ENCODE data around the gene ERVV-1. TPM values are rescaled to one million over a fixed set of nuclear protein-coding genes. Genes with fewer than 3 reads are reported as not detected.

The ERVV-1 gene
- polyA plus RNA-seq, 1 experiment: not detected

DNA sequence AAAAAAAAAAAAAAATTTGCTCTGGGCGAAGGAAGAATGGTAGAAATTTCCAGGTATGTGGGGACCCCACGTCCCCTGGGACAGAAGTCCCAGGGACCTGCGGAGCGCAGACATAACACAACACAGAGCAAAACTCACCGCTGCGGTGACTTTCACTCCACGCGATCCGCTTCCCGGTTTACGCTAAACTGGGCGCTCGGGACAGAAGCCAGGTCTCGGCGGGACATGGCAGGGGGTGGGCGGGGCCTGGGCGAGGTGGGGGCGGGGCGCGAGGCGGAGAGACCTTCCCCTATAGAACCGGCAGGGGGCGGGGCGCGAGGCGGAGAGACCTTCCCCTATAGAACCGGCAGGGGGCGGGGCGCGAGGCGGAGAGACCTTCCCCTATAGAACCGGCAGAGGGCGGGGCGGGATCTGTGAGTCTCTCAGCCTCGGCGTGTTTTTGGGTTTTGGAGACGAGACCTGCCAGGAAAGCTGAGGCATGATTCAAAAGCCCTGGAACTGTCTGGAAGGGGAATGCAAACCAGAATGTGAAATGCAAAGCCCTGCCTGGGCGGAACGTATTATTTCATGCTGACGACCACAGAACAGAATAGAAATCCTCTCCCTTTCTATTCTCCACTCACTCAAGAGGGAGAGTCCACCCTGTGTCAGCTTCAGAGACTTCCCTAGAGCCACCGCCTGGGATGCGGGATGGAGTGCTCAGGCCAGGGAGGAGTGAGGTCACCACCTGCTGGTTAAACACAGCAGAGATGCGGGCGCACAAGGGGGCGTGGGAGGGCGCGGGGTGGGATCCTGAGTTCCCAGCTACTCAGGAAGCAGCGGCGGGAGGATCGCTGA is 20.2 kb upstream of the ERVV-1 start:
- ChIA-PET POLR2A (no interaction called here), CTCF (interaction anchor here (0.6 to 1.2 kb wide), 5 partner anchors 10 to 79 kb away, joined by 3 to 5 read pairs (median 3); no protein-coding TSS in a partner anchor)
- Histone ChIP-seq H3K4me3 (ENCODE audit: low read depth, low read length) (peak overlapping the region; percentile 53), H3K27me3 (ENCODE audit: control insufficient read depth, insufficient read depth, low read length) (no peaks in the 10 kb centered on the region), H3K36me3 (ENCODE audit: control insufficient read depth, insufficient read depth, low read length) (no peaks in the 10 kb centered on the region)
- TF ChIP-seq, protein P1, sequence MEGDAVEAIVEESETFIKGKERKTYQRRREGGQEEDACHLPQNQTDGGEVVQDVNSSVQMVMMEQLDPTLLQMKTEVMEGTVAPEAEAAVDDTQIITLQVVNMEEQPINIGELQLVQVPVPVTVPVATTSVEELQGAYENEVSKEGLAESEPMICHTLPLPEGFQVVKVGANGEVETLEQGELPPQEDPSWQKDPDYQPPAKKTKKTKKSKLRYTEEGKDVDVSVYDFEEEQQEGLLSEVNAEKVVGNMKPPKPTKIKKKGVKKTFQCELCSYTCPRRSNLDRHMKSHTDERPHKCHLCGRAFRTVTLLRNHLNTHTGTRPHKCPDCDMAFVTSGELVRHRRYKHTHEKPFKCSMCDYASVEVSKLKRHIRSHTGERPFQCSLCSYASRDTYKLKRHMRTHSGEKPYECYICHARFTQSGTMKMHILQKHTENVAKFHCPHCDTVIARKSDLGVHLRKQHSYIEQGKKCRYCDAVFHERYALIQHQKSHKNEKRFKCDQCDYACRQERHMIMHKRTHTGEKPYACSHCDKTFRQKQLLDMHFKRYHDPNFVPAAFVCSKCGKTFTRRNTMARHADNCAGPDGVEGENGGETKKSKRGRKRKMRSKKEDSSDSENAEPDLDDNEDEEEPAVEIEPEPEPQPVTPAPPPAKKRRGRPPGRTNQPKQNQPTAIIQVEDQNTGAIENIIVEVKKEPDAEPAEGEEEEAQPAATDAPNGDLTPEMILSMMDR (IDR thresholded peaks at IDR 0.05; ENCODE audit: insufficient read depth, low read depth, low read length): no peak; the same call in none of the 2 replicates
- DNase-seq (ENCODE audit: low read depth): peak; percentile 6

DNA sequence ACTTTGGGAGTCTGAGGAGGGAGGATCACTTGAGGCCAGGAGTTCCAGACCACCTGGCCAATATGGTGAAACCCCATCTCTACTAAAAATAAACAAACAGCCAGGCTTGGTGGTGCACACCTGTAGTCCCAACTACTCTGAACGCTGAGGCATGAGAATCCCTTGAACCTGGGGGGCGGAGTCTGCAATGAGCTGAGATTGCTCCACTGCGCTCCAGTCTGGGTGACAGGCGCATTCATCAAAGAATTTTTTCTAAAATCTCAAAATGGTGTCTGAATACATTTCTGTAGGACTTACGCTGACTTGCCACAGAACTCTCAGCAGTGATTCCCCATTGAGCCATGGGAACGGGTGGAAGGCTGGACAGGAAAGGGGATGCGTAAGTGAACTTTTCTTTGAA is 18.0 kb upstream of the ERVV-1 start:
- ChIA-PET CTCF (no interaction called here), POLR2A (no interaction called here)
- Histone ChIP-seq H3K36me3 (ENCODE audit: control insufficient read depth, insufficient read depth, low read length) (no peaks in the 10 kb centered on the region), H3K27me3 (ENCODE audit: control insufficient read depth, insufficient read depth, low read length) (no peaks in the 10 kb centered on the region), H3K4me3 (ENCODE audit: low read depth, low read length) (no peak overlapping the region)
- TF ChIP-seq, protein P1 (IDR thresholded peaks at IDR 0.05; ENCODE audit: insufficient read depth, low read depth, low read length): no peak
- DNase-seq (ENCODE audit: low read depth): no peak

DNA sequence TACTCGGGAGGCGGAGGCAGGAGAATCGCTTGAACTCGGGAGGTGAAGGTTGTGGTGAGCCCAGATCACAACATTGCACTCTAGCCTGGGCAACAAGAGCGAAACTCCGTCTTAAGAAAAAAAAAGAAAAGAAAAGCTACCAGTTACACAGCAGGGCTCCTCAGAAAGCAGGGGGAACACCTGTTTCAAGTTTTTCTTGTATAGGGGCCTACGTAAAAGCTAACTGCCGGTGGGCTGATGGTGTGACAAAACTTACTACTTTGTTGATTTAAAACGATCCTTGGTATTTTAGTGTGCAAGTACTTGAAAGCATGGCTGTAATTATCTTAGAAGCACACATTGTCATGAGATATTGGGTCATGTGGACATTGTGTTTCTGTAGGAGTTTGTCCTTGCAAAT is 15.7 kb upstream of the ERVV-1 start:
- Histone ChIP-seq H3K4me3 (ENCODE audit: low read depth, low read length) (no peak overlapping the region), H3K27me3 (ENCODE audit: control insufficient read depth, insufficient read depth, low read length) (no peaks in the 10 kb centered on the region), H3K36me3 (ENCODE audit: control insufficient read depth, insufficient read depth, low read length) (no peaks in the 10 kb centered on the region)
- TF ChIP-seq, protein P1 (IDR thresholded peaks at IDR 0.05; ENCODE audit: insufficient read depth, low read depth, low read length): no peak
- CTCF ChIA-PET: interaction anchor here (0.6 kb wide), 1 partner anchor 428 kb away, joined by 3 read pairs; no protein-coding TSS in a partner anchor
- DNase-seq (ENCODE audit: low read depth): no peak
- POLR2A ChIA-PET: no interaction called here

DNA sequence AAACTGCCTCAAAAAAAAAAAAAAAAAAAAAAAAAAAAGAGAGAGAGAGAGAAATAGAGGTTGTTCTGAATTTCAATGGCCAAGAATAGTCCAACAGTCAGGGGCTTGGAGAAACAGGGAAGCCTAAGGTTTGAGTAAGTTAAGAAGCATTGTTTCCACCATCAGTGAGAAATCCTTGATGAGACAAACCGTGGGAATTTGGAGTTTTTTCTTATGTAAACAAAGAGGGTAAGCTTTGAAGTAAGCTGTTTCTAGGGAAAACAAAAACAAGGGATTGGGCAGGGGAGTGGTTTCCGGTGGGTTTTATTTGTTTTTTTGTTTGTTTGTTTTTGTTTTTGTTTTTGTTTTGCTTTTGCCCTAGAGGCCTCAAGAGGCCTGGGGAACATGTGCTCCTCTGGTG is 11.2 kb upstream of the ERVV-1 start:
- DNase-seq (ENCODE audit: low read depth): no peak
- Histone ChIP-seq H3K36me3 (ENCODE audit: control insufficient read depth, insufficient read depth, low read length) (no peaks in the 10 kb centered on the region), H3K27me3 (ENCODE audit: control insufficient read depth, insufficient read depth, low read length) (no peaks in the 10 kb centered on the region), H3K4me3 (ENCODE audit: low read depth, low read length) (no peak overlapping the region)
- CTCF ChIA-PET: no interaction called here
- POLR2A ChIA-PET: no interaction called here
- TF ChIP-seq, protein P1 (IDR thresholded peaks at IDR 0.05; ENCODE audit: insufficient read depth, low read depth, low read length): no peak

DNA sequence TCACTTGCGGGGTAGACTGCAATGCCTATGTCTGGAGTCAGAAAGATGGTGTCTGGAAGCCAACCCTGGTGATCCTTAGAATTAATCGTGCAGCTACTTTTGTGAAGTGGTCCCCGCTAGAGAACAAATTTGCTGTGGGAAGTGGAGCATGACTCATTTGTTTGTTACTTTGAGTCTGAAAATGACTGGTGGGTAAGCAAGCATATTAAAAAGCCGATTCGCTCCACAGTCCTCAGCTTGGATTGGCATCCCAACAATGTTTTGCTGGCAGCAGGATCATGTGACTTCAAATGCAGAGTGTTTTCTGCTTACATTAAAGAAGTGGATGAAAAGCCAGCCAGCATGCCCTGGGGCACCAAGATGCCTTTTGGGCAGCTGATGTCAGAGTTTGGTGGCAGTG is 9.5 kb upstream of the ERVV-1 start:
- H3K27me3 ChIP-seq (ENCODE audit: control insufficient read depth, insufficient read depth, low read length): no peaks in the 10 kb centered on the region
- ChIA-PET POLR2A (no interaction called here), CTCF (no interaction called here)
- TF ChIP-seq, protein P1 (IDR thresholded peaks at IDR 0.05; ENCODE audit: insufficient read depth, low read depth, low read length): no peak
- no peak overlapping the region for H3K4me3 ChIP-seq (ENCODE audit: low read depth, low read length)
- no peak for DNase-seq (ENCODE audit: low read depth)
- H3K36me3 ChIP-seq (ENCODE audit: control insufficient read depth, insufficient read depth, low read length): no peaks in the 10 kb centered on the region
